Endothelial cell of umbilical vein (primary cell): ENCODE results near the gene NR1H2. TPM values are rescaled to one million over a fixed set of nuclear protein-coding genes. Genes with fewer than 3 reads are reported as not detected.
A peak's percentile ranks its signal among the peaks of the same experiment; 100 is the strongest.

Experiments
- BruUV-seq: library from RNA; stranded (reverse); fragments of 400-500 nt; replicated peaks from 2 replicates; lab custom pipeline; 2021; lab: Mats Ljungman, UMichigan
- CTCF ChIA-PET: fragments of 300-600, 350-600 bp; sonication (Branson Sonifier 250); formaldehyde crosslinking; loops from one replicate; lab custom pipeline; 2021; ENCODE audit warnings: antibody characterized with exemption, inconsistent platforms; lab: Charles Lee
- POLR2A ChIA-PET: fragments of 300-600, 350-600 bp; sonication (Branson Sonifier 250); formaldehyde crosslinking; loops from one replicate; lab custom pipeline; 2021; ENCODE audit warnings: antibody characterized with exemption, inconsistent platforms; lab: Charles Lee
- DNase-seq: peaks from one replicate; pipeline ENCODE4 v3.0.0-alpha.2; 2011; ENCODE audit warnings: low read depth, low spot score
- FAIRE-seq: peaks from 2 replicates; lab custom pipeline; 2011; peaks lifted over from hg19 to GRCh38; lab: Jason Lieb, UNC
- H2AFZ ChIP-seq: 2 replicates; pipeline ENCODE4 v1.6.0; 2012; ENCODE audit warnings: low read depth, low read length, control low read depth, inconsistent platforms
- H3K27ac ChIP-seq: 2 replicates; pipeline ENCODE4 v1.5.1; 2011; ENCODE audit warnings: low read depth, mild to moderate bottlenecking, control low read depth, low read length, moderate library complexity; ENCODE audit not compliant: insufficient read depth
- H3K27me3 ChIP-seq, 2 experiments: 2 replicates each; pipeline versions ENCODE4 v1.6.0 to v1.6.1; 2011; ENCODE audit warnings: low read length in 2 of 2, mixed read lengths in 1 of 2; ENCODE audit not compliant: control insufficient read depth in 2 of 2, insufficient read depth in 2 of 2
- H3K36me3 ChIP-seq, 2 experiments: 2 replicates in 1 of 2; 3 replicates in 1 of 2; pipeline ENCODE4 v1.5.1; 2011; ENCODE audit warnings: low read length in 2 of 2, mild to moderate bottlenecking in 1 of 2, moderate library complexity in 1 of 2; ENCODE audit not compliant: control insufficient read depth in 2 of 2, insufficient read depth in 2 of 2; ENCODE audit errors: extremely low read depth in 1 of 2
- H3K4me1 ChIP-seq: 3 replicates; pipeline ENCODE4 v1.5.1; 2011; ENCODE audit warnings: mild to moderate bottlenecking, low read length; ENCODE audit not compliant: control insufficient read depth, insufficient read depth; ENCODE audit errors: extremely low read depth
- H3K4me2 ChIP-seq: 2 replicates; pipeline ENCODE4 v1.6.1; 2011; ENCODE audit warnings: low read length, control low read depth, mixed read lengths; ENCODE audit not compliant: insufficient read depth
- H3K4me3 ChIP-seq, 3 experiments: fragments of 200-600 bp in 1 of 3; sonication (generic), shearing (Covaris generic) in 1 of 3; replicated peaks in 1 of 3; 2 replicates each; pipeline ENCODE4 v1.5.1; 2011 to 2016; ENCODE audit warnings: control low read depth in 3 of 3, low read length in 3 of 3, mild to moderate bottlenecking in 2 of 3, inconsistent platforms in 1 of 3, low read depth in 1 of 3, moderate library complexity in 1 of 3; ENCODE audit not compliant: insufficient read depth in 1 of 3
- H3K79me2 ChIP-seq: 2 replicates; pipeline ENCODE4 v1.6.0; 2012; ENCODE audit warnings: low read length, inconsistent platforms; ENCODE audit not compliant: control insufficient read depth, insufficient read depth
- H3K9ac ChIP-seq: replicated peaks from 2 replicates; pipeline ENCODE3; 2011; ENCODE audit warnings: low read length, control low read depth; ENCODE audit not compliant: insufficient read depth; ENCODE audit errors: extremely low read depth
- H3K9me1 ChIP-seq: replicated peaks from 3 replicates; pipeline ENCODE4 v1.6.0; 2011; ENCODE audit warnings: mild to moderate bottlenecking, low read length; ENCODE audit not compliant: control insufficient read depth, insufficient read depth; ENCODE audit errors: extremely low read depth
- H3K9me3 ChIP-seq: replicated peaks from 2 replicates; pipeline ENCODE4 v1.5.1; 2012; ENCODE audit warnings: low read length, inconsistent platforms; ENCODE audit not compliant: control insufficient read depth, insufficient read depth
- H4K20me1 ChIP-seq: replicated peaks from 2 replicates; pipeline ENCODE3; 2011; ENCODE audit warnings: mild to moderate bottlenecking, low read length; ENCODE audit not compliant: control insufficient read depth, insufficient read depth; ENCODE audit errors: extremely low read depth
- CTCF ChIP-seq, 2 donors: IDR thresholded peaks; 1 replicate in 1 of 2; 2 replicates in 1 of 2; pipeline ENCODE4 v1.5.1; 2011; ENCODE audit warnings: low read length in 2 of 2, mild to moderate bottlenecking in 2 of 2, moderate library complexity in 2 of 2, control low read depth in 1 of 2, inconsistent platforms in 1 of 2, low read depth in 1 of 2; ENCODE audit not compliant: insufficient read depth in 1 of 2; ENCODE audit errors: extremely low read depth in 1 of 2
- EZH2 ChIP-seq: IDR thresholded peaks from 2 replicates; pipeline ENCODE4 v1.6.1; 2012; ENCODE audit warnings: borderline replicate concordance, low read depth, mild to moderate bottlenecking, moderate library complexity, low read length, inconsistent platforms; ENCODE audit not compliant: severe bottlenecking
- FOS ChIP-seq: IDR thresholded peaks from 2 replicates; pipeline ENCODE4 v1.6.1; 2011; ENCODE audit warnings: mild to moderate bottlenecking, low read length, moderate library complexity, borderline replicate concordance; ENCODE audit not compliant: insufficient read depth
- GATA2 ChIP-seq: IDR thresholded peaks from 2 replicates; pipeline ENCODE4 v1.7.0; 2011; ENCODE audit warnings: low read depth, mild to moderate bottlenecking, moderate library complexity, mixed read lengths, low read length; ENCODE audit not compliant: insufficient read length, insufficient read depth
- JUN ChIP-seq: IDR thresholded peaks from 2 replicates; pipeline ENCODE4 v1.6.1; 2011; ENCODE audit warnings: borderline replicate concordance, low read depth; ENCODE audit not compliant: insufficient read length, insufficient read depth
- MAX ChIP-seq: IDR thresholded peaks from 2 replicates; pipeline ENCODE4 v1.6.1; 2011; ENCODE audit not compliant: insufficient read depth, insufficient read length
- MYC ChIP-seq: IDR thresholded peaks from one replicate; pipeline ENCODE4 v1.6.1; 2011; ENCODE audit warnings: mild to moderate bottlenecking, low read depth, low read length
- POLR2A ChIP-seq: IDR thresholded peaks from 2 replicates; pipeline ENCODE4 v1.6.1; 2012; ENCODE audit warnings: low read depth, mild to moderate bottlenecking, control low read depth, low read length
- POLR2AphosphoS5 ChIP-seq: IDR thresholded peaks from 2 replicates; pipeline ENCODE4 v1.6.1; 2012; ENCODE audit warnings: low read depth, mild to moderate bottlenecking, control low read depth, low read length, moderate library complexity; ENCODE audit not compliant: insufficient read depth
- dilution Hi-C: fragments of 300-500 bp; cut with MboI; formaldehyde crosslinking; loops from one replicate; pipeline ENCODE4 v1.15.0; 2019; ENCODE audit warnings: low sequenced_read_pairs; ENCODE audit not compliant: extremely low pct_ligation_motif_present
- intact Hi-C: fragments of 100-400 bp; cut with micrococcal nuclease; formaldehyde crosslinking; loops from one replicate; pipeline ENCODE4 v1.10.0; 2022
- polyA plus RNA-seq, 4 experiments: library from polyadenylated mRNA; depleted of rRNA in 3 of 4; stranded (reverse) in 3 of 4; unstranded in 1 of 4; fragments of >200 nt; gene quantifications; 2 replicates each; pipeline versions ENCODE4 v1.2.1 to v1.2.3, GENCODE V29; 2011 to 2012; ENCODE audit warnings: missing spikeins in 1 of 4
- total RNA-seq: library from RNA; stranded (reverse); gene quantifications from 2 replicates; pipeline ENCODE4 v1.2.3, GENCODE V29; 2021

Gene NR1H2
- total and polyA plus RNA-seq, 2 donors (not counting 3 experiments of a cell fraction or from before 2014, with no cell fraction given), result 46.7 to 48.4 TPM

GRCh38 chr19:50427997-50428425 is 51.8 kb downstream of the NR1H2 start:
- TF ChIP-seq POLR2A (no peak), GATA2 (no peak), CTCF (IDR thresholded peaks at IDR 0.05; ENCODE audit: extremely low read depth in 1 of 2, insufficient read depth in 1 of 2, low read depth in 1 of 2, low read length in 2 of 2) (no peak), JUN (no peak), POLR2AphosphoS5 (no peak), MAX (no peak), MYC (no peak), FOS (no peak), EZH2 (no peak)
- Histone ChIP-seq H3K4me2 (no peak overlapping the region), H3K79me2 (no peaks in the 10 kb centered on the region), H3K27ac (no peak overlapping the region), H3K4me3 (peak overlapping the region in 1 of 3 experiments; percentile 5), H3K9ac (no peak overlapping the region), H3K36me3 (no peaks in the 10 kb centered on the region), H3K4me1 (peaks cover 6% of the 10 kb centered on the region), H3K9me3 (no peaks in the 10 kb centered on the region), H2AFZ (peak overlapping the region; percentile 10), H4K20me1 (no peaks in the 10 kb centered on the region), H3K9me1 (no peaks in the 10 kb centered on the region), H3K27me3 (peaks cover 4 to 13% of the 10 kb centered on the region in 2 experiments)
- no peak for FAIRE-seq
- POLR2A ChIA-PET, result interaction anchor here (0.6 kb wide), 1 partner anchor 280 kb away, joined by 3 read pairs; no protein-coding TSS in a partner anchor
- BruUV-seq, result no TSS peak
- dilution Hi-C loops (no loop called here), intact Hi-C loops (no loop called here)
- CTCF ChIA-PET, result interaction anchor here (0.6 to 1.3 kb wide), 2 partner anchors 33 to 59 kb away, joined by 3 to 9 read pairs; no protein-coding TSS in a partner anchor
- peak; percentile 57 for DNase-seq
